ENCODE data around the gene PROS1.

DNA sequence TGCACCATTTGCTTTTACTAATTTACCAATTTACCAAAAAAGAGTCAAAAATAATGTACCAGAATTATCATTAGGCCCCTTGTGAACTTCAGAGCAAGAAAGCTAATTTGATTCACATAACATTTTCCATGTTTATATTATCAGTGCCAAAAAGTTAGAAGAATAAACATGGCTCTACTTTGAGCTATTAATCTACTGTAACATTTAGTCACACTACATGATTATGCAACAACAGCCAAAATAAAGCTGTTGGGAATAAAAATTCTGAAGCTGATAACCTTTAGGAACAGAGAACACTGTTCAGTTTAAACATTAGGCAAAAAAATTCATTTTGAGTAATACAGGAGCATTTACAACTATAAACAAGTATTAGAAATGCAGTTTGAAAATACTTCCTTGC lies 63.6 kb downstream of the PROS1 start:
- TF ChIP-seq POLR2AphosphoS5 (IDR thresholded peaks at IDR 0.05) (peak; percentile 91), POLR2A (IDR thresholded peaks at IDR 0.05) (no peak)
- TF ChIP-seq, protein P1, sequence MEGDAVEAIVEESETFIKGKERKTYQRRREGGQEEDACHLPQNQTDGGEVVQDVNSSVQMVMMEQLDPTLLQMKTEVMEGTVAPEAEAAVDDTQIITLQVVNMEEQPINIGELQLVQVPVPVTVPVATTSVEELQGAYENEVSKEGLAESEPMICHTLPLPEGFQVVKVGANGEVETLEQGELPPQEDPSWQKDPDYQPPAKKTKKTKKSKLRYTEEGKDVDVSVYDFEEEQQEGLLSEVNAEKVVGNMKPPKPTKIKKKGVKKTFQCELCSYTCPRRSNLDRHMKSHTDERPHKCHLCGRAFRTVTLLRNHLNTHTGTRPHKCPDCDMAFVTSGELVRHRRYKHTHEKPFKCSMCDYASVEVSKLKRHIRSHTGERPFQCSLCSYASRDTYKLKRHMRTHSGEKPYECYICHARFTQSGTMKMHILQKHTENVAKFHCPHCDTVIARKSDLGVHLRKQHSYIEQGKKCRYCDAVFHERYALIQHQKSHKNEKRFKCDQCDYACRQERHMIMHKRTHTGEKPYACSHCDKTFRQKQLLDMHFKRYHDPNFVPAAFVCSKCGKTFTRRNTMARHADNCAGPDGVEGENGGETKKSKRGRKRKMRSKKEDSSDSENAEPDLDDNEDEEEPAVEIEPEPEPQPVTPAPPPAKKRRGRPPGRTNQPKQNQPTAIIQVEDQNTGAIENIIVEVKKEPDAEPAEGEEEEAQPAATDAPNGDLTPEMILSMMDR (IDR thresholded peaks at IDR 0.05): no peak

All from gastroesophageal sphincter (tissue), 3 donors.